RWPE2 (cell line): ENCODE data around the gene RTKN.
"Not testable (repeated sequence)": the region's sequence is repeated elsewhere in the genome, so short reads cannot be mapped to it uniquely, and the experiment has no call there.

Experiments
- ATAC-seq: fragments of 200-7000 bp; cut with Tn5 transposase; 3 replicates; pipeline ENCODE4 v1.9.1; 2021; ENCODE audit warnings: low read depth
- DNase-seq: peaks from one replicate; pipeline ENCODE4 v3.0.0-alpha.2; 2020; ENCODE audit warnings: low spot score
- H3K27ac ChIP-seq: fragments of 450-650 bp; 2 replicates; pipeline ENCODE4 v1.5.1; 2017; ENCODE audit warnings: mild to moderate bottlenecking; ENCODE audit not compliant: poor library complexity, severe bottlenecking
- H3K27me3 ChIP-seq: fragments of 250-450 bp; sonication (Bioruptor Pico); 2 replicates; pipeline ENCODE4 v1.5.1; 2021; ENCODE audit warnings: mild to moderate bottlenecking, moderate library complexity; ENCODE audit not compliant: insufficient read depth, poor library complexity, severe bottlenecking
- H3K36me3 ChIP-seq: fragments of 250-450 bp; sonication (Bioruptor Pico); 2 replicates; pipeline ENCODE4 v1.5.1; 2020; ENCODE audit warnings: low read depth, mild to moderate bottlenecking, moderate library complexity
- H3K4me1 ChIP-seq: fragments of 250-450 bp; sonication (Bioruptor Pico); 2 replicates; pipeline ENCODE4 v1.5.1; 2021; ENCODE audit warnings: mild to moderate bottlenecking, moderate library complexity; ENCODE audit not compliant: insufficient read depth, poor library complexity, severe bottlenecking
- H3K4me3 ChIP-seq: fragments of 250-450 bp; sonication (Bioruptor Pico); 2 replicates; pipeline ENCODE4 v1.5.1; 2021; ENCODE audit warnings: mild to moderate bottlenecking, moderate library complexity; ENCODE audit not compliant: severe bottlenecking
- H3K9me3 ChIP-seq: fragments of 250-450 bp; sonication (Bioruptor Pico); 2 replicates; pipeline ENCODE4 v1.5.1; 2021; ENCODE audit warnings: mild to moderate bottlenecking, moderate library complexity; ENCODE audit not compliant: severe bottlenecking
- TF ChIP-seq, protein P1 (sequence below): fragments of 450-650 bp; IDR thresholded peaks from one replicate; pipeline ENCODE4 v1.5.1; 2017; ENCODE audit warnings: mild to moderate bottlenecking, moderate library complexity; ENCODE audit not compliant: poor library complexity, severe bottlenecking

RTKN gene

DNA sequence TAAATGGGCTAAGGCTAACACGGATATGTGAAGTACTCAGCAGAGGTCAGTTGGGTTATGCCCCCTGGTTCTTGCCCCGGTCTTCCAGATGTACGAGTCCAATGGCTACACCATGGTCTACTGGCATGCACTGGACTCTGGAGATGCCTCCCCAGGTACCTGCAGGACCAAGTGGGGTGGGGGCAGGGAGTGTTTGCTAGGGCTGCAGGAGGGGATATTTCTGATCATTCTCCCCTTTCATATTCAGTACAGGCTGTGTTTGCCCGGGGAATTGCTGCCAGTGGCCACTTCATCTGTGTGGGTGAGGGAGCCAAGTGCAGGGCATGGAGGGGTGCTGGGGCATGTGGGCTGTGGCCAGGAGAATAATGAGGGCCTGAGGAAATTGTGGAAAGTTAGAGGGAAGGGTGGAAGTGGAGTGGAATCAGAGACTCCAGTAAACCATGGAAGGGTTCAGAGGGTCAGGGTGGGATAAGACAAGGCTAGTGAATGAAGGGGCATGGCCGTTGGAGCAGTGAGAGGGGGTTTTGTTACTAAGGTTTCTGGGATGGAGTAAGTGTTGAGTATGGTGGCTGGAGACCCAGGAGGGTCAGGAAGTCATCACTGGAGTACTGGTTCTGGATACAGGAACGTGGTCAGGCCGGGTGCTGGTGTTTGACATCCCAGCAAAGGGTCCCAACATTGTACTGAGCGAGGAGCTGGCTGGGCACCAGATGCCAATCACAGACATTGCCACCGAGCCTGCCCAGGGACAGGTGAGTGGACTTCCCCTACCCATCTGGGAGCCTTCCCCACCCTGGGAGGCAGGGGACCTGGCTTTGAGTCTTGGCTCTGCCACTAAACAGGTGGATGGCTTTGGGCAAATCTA lies 18.3 kb downstream of the RTKN start:
- Histone ChIP-seq H3K27ac (peak overlapping the region; percentile 92), H3K27me3 (no peaks in the 10 kb centered on the region), H3K4me1 (peaks cover 27% of the 10 kb centered on the region), H3K4me3 (no peak overlapping the region), H3K9me3 (no peaks in the 10 kb centered on the region), H3K36me3 (peaks cover 47% of the 10 kb centered on the region)
- DNase-seq = no peak
- no peak for ATAC-seq
- TF ChIP-seq, protein P1, sequence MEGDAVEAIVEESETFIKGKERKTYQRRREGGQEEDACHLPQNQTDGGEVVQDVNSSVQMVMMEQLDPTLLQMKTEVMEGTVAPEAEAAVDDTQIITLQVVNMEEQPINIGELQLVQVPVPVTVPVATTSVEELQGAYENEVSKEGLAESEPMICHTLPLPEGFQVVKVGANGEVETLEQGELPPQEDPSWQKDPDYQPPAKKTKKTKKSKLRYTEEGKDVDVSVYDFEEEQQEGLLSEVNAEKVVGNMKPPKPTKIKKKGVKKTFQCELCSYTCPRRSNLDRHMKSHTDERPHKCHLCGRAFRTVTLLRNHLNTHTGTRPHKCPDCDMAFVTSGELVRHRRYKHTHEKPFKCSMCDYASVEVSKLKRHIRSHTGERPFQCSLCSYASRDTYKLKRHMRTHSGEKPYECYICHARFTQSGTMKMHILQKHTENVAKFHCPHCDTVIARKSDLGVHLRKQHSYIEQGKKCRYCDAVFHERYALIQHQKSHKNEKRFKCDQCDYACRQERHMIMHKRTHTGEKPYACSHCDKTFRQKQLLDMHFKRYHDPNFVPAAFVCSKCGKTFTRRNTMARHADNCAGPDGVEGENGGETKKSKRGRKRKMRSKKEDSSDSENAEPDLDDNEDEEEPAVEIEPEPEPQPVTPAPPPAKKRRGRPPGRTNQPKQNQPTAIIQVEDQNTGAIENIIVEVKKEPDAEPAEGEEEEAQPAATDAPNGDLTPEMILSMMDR = no peak

DNA sequence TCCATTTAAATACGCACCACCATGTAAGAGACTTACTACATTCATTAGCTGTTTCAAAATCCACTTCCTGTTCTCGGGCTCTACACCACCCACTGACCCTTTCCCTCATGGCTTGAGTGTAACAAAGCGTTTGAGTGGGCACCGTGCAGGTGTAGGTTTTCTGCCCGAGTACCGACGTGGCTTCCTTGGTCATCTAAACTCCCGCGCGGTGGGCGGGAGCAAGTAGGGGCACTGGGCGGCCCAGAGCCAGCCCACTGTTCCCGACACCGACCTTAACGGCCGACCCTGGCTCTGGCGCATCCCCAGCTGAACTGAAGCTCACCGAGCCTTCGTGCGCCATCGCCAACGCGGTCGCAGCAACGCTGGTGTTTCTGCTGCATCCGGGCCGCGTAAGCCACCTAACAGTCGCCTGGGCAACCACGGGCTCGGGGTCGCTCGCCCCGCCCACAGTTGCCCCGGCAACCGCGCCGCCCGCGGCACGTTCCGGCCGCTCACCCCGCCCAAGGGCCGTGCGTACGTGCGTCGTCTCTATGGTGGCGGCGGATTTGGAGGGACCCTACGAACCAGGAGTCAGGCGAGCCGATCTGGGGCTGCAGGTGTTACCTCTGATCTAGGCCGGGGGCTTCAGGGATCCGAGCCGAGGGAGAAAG lies 20.4 kb downstream of the RTKN start, which contains the start of the genes C2orf81 and WDR54:
Gene C2orf81, minus strand, starts transcription at position 399 of the 650 bp plus-strand sequence. Its CDS starts 59 bp downstream, at position 340.
Gene WDR54, plus strand, starts transcription at position 510 of the 650 bp plus-strand sequence. CDS start 424 bp downstream, outside the sequence.
- peak within 1 kb of the TSS; percentile 57 for H3K4me3 ChIP-seq
- ATAC-seq = peak; percentile 60
- H3K36me3 ChIP-seq = peaks cover 27% of the 10 kb centered on the region
- peaks cover 27% of the 10 kb centered on the region for H3K4me1 ChIP-seq
- H3K9me3 ChIP-seq = no peaks in the 10 kb centered on the region
- H3K27ac ChIP-seq = peak within 1 kb of the TSS; percentile 92
- TF ChIP-seq, protein P1 = no peak
- DNase-seq = peak; percentile 88
- H3K27me3 ChIP-seq = no peaks in the 10 kb centered on the region

DNA sequence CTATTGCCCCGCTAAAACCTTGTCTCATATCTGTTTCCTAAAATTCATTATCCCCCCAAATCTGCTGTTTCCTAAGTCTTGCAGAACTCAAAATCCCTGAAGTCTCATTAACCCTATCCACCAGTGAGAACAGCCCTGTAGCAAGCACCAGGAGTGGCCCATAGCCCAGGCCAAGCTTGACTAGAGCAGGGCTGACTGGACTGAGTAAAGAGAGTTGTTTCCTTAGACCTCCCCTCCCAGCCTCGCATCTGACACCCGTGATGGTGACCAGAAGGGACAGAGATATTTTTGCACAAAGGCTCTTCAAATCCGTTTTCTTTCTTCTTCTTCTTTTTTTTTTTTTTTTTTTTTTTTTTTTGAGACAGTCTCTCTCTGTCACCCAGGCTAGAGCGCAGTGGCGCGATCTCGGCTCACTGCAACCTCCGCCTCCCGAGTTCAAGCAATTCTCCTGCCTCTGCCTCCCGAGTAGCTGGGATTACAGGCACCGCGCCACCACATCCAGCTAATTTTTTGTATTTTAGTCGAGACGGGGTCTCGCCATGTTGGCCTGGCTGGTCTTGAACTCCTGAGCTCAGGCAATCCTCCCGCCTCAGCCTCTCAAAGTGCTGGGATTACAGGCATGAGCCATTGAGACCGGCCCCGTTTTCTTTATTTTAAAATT lies 21.2 kb downstream of the RTKN start:
- DNase-seq, H3K9me3 ChIP-seq, H3K27me3 ChIP-seq, ATAC-seq: not testable (repeated sequence)
- peak overlapping the region; percentile 57 for H3K4me3 ChIP-seq
- H3K4me1 ChIP-seq = peaks cover 21% of the 10 kb centered on the region
- peaks cover 20% of the 10 kb centered on the region for H3K36me3 ChIP-seq
- H3K27ac ChIP-seq = peak overlapping the region; percentile 92

DNA sequence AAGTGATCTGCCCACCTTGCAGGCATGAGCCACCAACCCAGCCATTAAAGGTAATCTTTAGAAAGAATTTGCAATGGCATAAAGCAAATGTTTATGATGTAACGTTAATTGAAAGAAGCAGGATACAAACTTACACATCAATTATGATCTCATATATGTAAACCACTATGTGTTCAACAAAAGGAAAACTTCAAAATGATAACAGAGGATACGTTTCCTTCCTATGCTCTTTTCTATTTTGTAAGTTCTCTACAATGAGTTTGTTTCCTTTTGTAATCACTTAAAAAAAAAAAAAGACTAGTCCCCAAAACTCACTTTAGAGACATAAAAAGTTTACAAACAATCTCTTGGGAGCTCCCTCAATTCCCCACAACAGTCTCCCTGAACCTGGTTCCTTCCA lies 21.7 kb downstream of the RTKN start:
- no peaks in the 10 kb centered on the region for H3K9me3 ChIP-seq
- peaks cover 17% of the 10 kb centered on the region for H3K36me3 ChIP-seq
- H3K27me3 ChIP-seq = no peaks in the 10 kb centered on the region
- H3K27ac ChIP-seq = no peak overlapping the region
- peaks cover 15% of the 10 kb centered on the region for H3K4me1 ChIP-seq
- no peak overlapping the region for H3K4me3 ChIP-seq
- ATAC-seq (no peak), DNase-seq (no peak)
- TF ChIP-seq, protein P1 = no peak

DNA sequence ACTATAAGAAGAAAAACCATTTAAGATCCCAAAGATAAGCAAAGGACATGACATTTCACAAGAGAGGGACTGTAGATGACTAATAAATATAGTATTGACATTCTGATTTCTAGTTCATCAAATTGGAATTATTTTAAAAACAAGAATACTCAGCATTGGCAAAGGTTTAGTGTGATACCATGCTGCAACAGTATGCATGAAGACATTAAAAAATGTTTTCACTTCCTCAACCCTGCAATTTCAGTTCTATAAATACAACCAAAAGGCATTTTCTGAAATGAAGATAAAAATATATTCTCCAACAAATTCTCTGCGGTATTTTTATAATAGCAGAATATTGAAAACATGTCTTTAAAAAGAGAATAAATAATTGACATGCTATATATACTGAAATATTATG lies 22.4 kb downstream of the RTKN start:
- no peak overlapping the region for H3K4me3 ChIP-seq
- ATAC-seq (no peak), DNase-seq (no peak)
- TF ChIP-seq, protein P1 = no peak
- H3K27ac ChIP-seq = no peak overlapping the region
- H3K36me3 ChIP-seq = peaks cover 10% of the 10 kb centered on the region
- no peaks in the 10 kb centered on the region for H3K9me3 ChIP-seq
- H3K27me3 ChIP-seq = no peaks in the 10 kb centered on the region
- H3K4me1 ChIP-seq = peaks cover 9% of the 10 kb centered on the region
